Tibial nerve (tissue), 4 donors: ENCODE measurements around the gene CFAP61. TPM values are rescaled to one million over a fixed set of nuclear protein-coding genes. Genes with fewer than 3 reads are reported as not detected.

ENCODE experiments used
- DNase-seq, 2 donors: peaks; one replicate each; pipeline ENCODE4 v3.0.0-alpha.2; 2019; ENCODE audit warnings: low spot score in 2 of 2
- H3K27ac ChIP-seq, 4 donors: fragments of 200-600 bp; sonication (generic) in 3 of 4; one replicate each; pipeline ENCODE4 v1.5.1; 2017 to 2019; ENCODE audit warnings: mild to moderate bottlenecking in 1 of 4
- H3K27me3 ChIP-seq, 2 donors: fragments of 200-600 bp; sonication (generic) in 1 of 2; one replicate each; pipeline versions ENCODE4 v1.5.1 to v1.6.0; 2017 to 2019
- H3K36me3 ChIP-seq, 3 donors: fragments of 200-600 bp; sonication (generic); one replicate each; pipeline ENCODE4 v1.5.1; 2018 to 2019
- H3K4me1 ChIP-seq, 4 donors: fragments of 200-600 bp; sonication (generic) in 3 of 4; one replicate each; pipeline ENCODE4 v1.5.1; 2017 to 2019
- H3K4me3 ChIP-seq, 4 donors: fragments of 200-600 bp; sonication (generic) in 3 of 4; one replicate each; pipeline ENCODE4 v1.5.1; 2017 to 2019; ENCODE audit warnings: mild to moderate bottlenecking in 1 of 4, moderate library complexity in 1 of 4
- H3K9me3 ChIP-seq, 4 donors: fragments of 200-600 bp; sonication (generic) in 3 of 4; one replicate each; pipeline ENCODE4 v1.5.1; 2017 to 2019
- CTCF ChIP-seq, 5 experiments: fragments of 200-600 bp in 3 of 5; fragments of 450-650 bp in 2 of 5; sonication (generic) in 3 of 5; IDR thresholded peaks; one replicate each; pipeline ENCODE4 v1.5.1; 2016 to 2019; ENCODE audit warnings: antibody characterized with exemption in 5 of 5, mild to moderate bottlenecking in 3 of 5, moderate library complexity in 2 of 5
- EP300 ChIP-seq, 2 donors: sonication (generic); formaldehyde crosslinking; IDR thresholded peaks; one replicate each; pipeline ENCODE4 v1.6.1; 2017; ENCODE audit warnings: antibody characterized with exemption in 2 of 2, mild to moderate bottlenecking in 1 of 2
- POLR2A ChIP-seq, 2 donors: fragments of 450-650 bp; IDR thresholded peaks; one replicate each; pipeline ENCODE4 v1.6.1; 2017; ENCODE audit warnings: antibody characterized with exemption in 2 of 2, mild to moderate bottlenecking in 2 of 2, moderate library complexity in 2 of 2
- WGBS, 2 donors: methylation state at CpG; one replicate each; pipeline ENCODE4 v1.1.5; 2018; 5-methylcytosine and 5-hydroxymethylcytosine counted together
- total RNA-seq, 4 donors: library from RNA; depleted of rRNA; stranded (reverse); fragments of >200 nt; gene quantifications; one replicate each; pipeline ENCODE4 v1.1.0, GENCODE V29; 2016

The CFAP61 gene
- total RNA-seq, 4 donors from 2014 or later, result 0.21 to 1.5 (median 0.60) TPM; not detected in 1

- no peak for DNase-seq
- WGBS, 2 donors, result 50 to 68% methylated on average over 2 of the region's 2 CpGs
Observed at GRCh38 chr20:20331817-20332216, 279.5 kb downstream of the CFAP61 start.

DNA sequence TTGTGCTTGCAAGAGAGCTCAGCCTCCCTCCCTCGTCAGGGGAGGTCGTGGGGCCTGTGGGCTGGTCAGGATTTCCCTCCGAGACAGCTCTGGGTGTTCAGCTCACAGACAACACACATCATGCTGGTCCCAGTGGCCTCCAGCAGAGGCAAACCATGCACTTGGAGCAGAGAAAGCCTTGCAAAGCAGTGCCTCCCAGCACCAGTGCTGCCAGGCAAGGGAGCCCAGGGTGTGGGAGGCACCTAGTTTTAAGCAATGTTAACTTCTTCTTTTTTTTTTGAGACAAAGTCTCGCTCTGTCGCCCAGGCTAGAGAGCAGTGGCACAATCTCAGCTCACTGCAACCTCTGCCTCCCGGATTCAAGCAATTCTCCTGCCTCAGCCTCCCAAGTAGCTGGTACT lies 281.5 kb downstream of the CFAP61 start:
- no peak for DNase-seq
- no peaks in the 10 kb centered on the region for H3K27me3 ChIP-seq
- TF ChIP-seq CTCF (IDR thresholded peaks at IDR 0.05) (no peak), EP300 (IDR thresholded peaks at IDR 0.05) (no peak), POLR2A (IDR thresholded peaks at IDR 0.05) (no peak)
- H3K27ac ChIP-seq, result no peak overlapping the region
- H3K4me3 ChIP-seq, result no peak overlapping the region
- no peaks in the 10 kb centered on the region for H3K9me3 ChIP-seq
- no peaks in the 10 kb centered on the region for H3K36me3 ChIP-seq
- 68 to 76% methylated on average over 6 of the region's 6 CpGs for WGBS, 2 donors
- H3K4me1 ChIP-seq, result no peaks in the 10 kb centered on the region

More at GRCh38 chr20:20331817-20332216, 279.5 kb downstream of the CFAP61 start:
- H3K27ac ChIP-seq, result no peak overlapping the region
- peaks cover 0 to 2% (median 0%) of the 10 kb centered on the region in 4 donors for H3K9me3 ChIP-seq
- TF ChIP-seq POLR2A (IDR thresholded peaks at IDR 0.05) (no peak), EP300 (IDR thresholded peaks at IDR 0.05) (no peak), CTCF (IDR thresholded peaks at IDR 0.05) (no peak)
- H3K36me3 ChIP-seq, result no peaks in the 10 kb centered on the region
- H3K27me3 ChIP-seq, result no peaks in the 10 kb centered on the region
- no peaks in the 10 kb centered on the region for H3K4me1 ChIP-seq
- H3K4me3 ChIP-seq, result no peak overlapping the region

DNA sequence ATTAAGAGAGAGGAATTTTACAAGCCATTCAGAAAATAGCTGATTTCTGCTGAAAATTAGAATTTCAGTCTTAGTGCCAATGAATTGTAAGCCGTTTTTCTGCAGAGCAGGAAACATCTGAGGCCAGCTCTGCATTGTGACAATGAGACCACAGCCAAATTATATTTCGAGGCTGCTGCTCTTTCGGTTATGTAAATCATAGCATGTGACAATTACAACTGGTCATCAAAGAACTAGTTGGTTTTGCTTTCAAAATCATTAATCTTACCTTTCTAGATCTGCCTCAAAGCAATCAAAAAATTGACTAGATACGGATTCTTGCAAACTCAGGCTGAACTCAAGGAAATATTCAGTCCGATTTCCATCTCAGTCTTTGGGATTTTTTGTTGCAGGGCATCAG lies 282.2 kb downstream of the CFAP61 start:
- no peak overlapping the region for H3K27ac ChIP-seq
- H3K27me3 ChIP-seq, result no peaks in the 10 kb centered on the region
- no peaks in the 10 kb centered on the region for H3K36me3 ChIP-seq
- no peak overlapping the region for H3K4me3 ChIP-seq
- no peaks in the 10 kb centered on the region for H3K4me1 ChIP-seq
- no peak for DNase-seq
- WGBS, 2 donors, result 54 to 63% methylated on average over 5 of the region's 5 CpGs
- TF ChIP-seq POLR2A (IDR thresholded peaks at IDR 0.05), result no peak
- no peak for TF ChIP-seq CTCF (IDR thresholded peaks at IDR 0.05)
- TF ChIP-seq EP300 (IDR thresholded peaks at IDR 0.05), result no peak
- H3K9me3 ChIP-seq, result no peaks in the 10 kb centered on the region

- DNase-seq, result no peak
- Histone ChIP-seq H3K36me3 (no peaks in the 10 kb centered on the region), H3K4me3 (no peak overlapping the region), H3K27me3 (no peaks in the 10 kb centered on the region), H3K27ac (no peak overlapping the region), H3K9me3 (no peaks in the 10 kb centered on the region), H3K4me1 (no peaks in the 10 kb centered on the region)
- TF ChIP-seq CTCF (IDR thresholded peaks at IDR 0.05) (no peak), POLR2A (IDR thresholded peaks at IDR 0.05) (no peak), EP300 (IDR thresholded peaks at IDR 0.05) (no peak)
- WGBS, 2 donors, result 91% methylated on average over 14 of the region's 14 CpGs
Observed at GRCh38 chr20:20338133-20338730, 285.9 kb downstream of the CFAP61 start.

- no peak overlapping the region for H3K4me3 ChIP-seq
- no peak for DNase-seq
- H3K27ac ChIP-seq, result no peak overlapping the region
- TF ChIP-seq EP300 (IDR thresholded peaks at IDR 0.05) (no peak), POLR2A (IDR thresholded peaks at IDR 0.05) (no peak), CTCF (IDR thresholded peaks at IDR 0.05) (no peak)
- WGBS, 2 donors, result 85 to 92% methylated on average over 16 of the region's 16 CpGs
- H3K36me3 ChIP-seq, result no peaks in the 10 kb centered on the region
- H3K4me1 ChIP-seq, result no peaks in the 10 kb centered on the region
- no peaks in the 10 kb centered on the region for H3K9me3 ChIP-seq
- H3K27me3 ChIP-seq, result no peaks in the 10 kb centered on the region
Observed at GRCh38 chr20:20340443-20340842, 288.1 kb downstream of the CFAP61 start.
